Vagina (tissue), 2 donors: ENCODE measurements around the gene AMIGO1. TPM values are rescaled to one million over a fixed set of nuclear protein-coding genes. Genes with fewer than 3 reads are reported as not detected.

Experiments used
- DNase-seq, 2 donors: peaks; one replicate each; pipeline ENCODE4 v3.0.0-alpha.2; 2017; ENCODE audit errors: extremely low spot score in 2 of 2
- H3K27ac ChIP-seq: fragments of 200-600 bp; sonication (generic); one replicate; pipeline ENCODE4 v1.5.1; 2019
- H3K27me3 ChIP-seq: fragments of 200-600 bp; sonication (generic); one replicate; pipeline ENCODE4 v1.5.1; 2019
- H3K36me3 ChIP-seq, 2 donors: fragments of 200-600 bp; sonication (generic); one replicate each; pipeline ENCODE4 v1.5.1; 2017 to 2019
- H3K4me1 ChIP-seq: fragments of 200-600 bp; sonication (generic); one replicate; pipeline ENCODE4 v1.5.1; 2019
- H3K4me3 ChIP-seq, 2 donors: fragments of 200-600 bp; sonication (generic); 1 replicate in 1 of 2; 2 replicates in 1 of 2; pipeline ENCODE4 v1.5.1; 2016 to 2019
- H3K9me3 ChIP-seq: fragments of 200-600 bp; sonication (generic); one replicate; pipeline ENCODE4 v1.5.1; 2019
- CTCF ChIP-seq, 3 experiments: fragments of 450-650 bp in 2 of 3; fragments of 200-600 bp in 1 of 3; sonication (generic) in 1 of 3; IDR thresholded peaks; one replicate each; pipeline ENCODE4 v1.5.1; 2017 to 2019; ENCODE audit warnings: antibody characterized with exemption in 3 of 3, mild to moderate bottlenecking in 2 of 3, moderate library complexity in 2 of 3
- POLR2A ChIP-seq, 2 donors: fragments of 450-650 bp; IDR thresholded peaks; one replicate each; pipeline ENCODE4 v1.6.1; 2017; ENCODE audit warnings: antibody characterized with exemption in 2 of 2, mild to moderate bottlenecking in 2 of 2, moderate library complexity in 2 of 2
- POLR2AphosphoS5 ChIP-seq, 2 donors: sonication (generic); formaldehyde crosslinking; IDR thresholded peaks; one replicate each; pipeline ENCODE4 v1.9.0; 2017; ENCODE audit warnings: antibody characterized with exemption in 2 of 2, mild to moderate bottlenecking in 2 of 2, low read depth in 1 of 2; ENCODE audit not compliant: insufficient read depth in 1 of 2
- intact Hi-C: fragments of 100-400 bp; cut with DNase I; formaldehyde crosslinking; loops from one replicate; pipeline ENCODE4 v1.15.1; 2023
- total RNA-seq: library from RNA; depleted of rRNA; stranded (reverse); fragments of >200 nt; gene quantifications from one replicate; pipeline ENCODE4 v1.2.3, GENCODE V29; 2016

Gene AMIGO1
- total RNA-seq, 1 donor from 2014 or later, result 6.4 TPM

GRCh38 chr1:109547463-109548320, 38.2 kb upstream of the AMIGO1 start:
- Histone ChIP-seq H3K27ac (peak overlapping the region; percentile 96), H3K4me1 (peaks cover 52% of the 10 kb centered on the region), H3K9me3 (no peaks in the 10 kb centered on the region), H3K36me3 (no peaks in the 10 kb centered on the region), H3K27me3 (no peaks in the 10 kb centered on the region), H3K4me3 (peak overlapping the region; percentile 90 to 99)
- intact Hi-C loops, result loop anchor here (2.0 to 10.0 kb wide), 5 partner anchors 77 to 440 kb away; no protein-coding TSS in a partner anchor
- no peak for TF ChIP-seq POLR2A (IDR thresholded peaks at IDR 0.05)
- TF ChIP-seq POLR2AphosphoS5 (IDR thresholded peaks at IDR 0.05; ENCODE audit: insufficient read depth in 1 of 2, low read depth in 1 of 2), result no peak
- TF ChIP-seq CTCF (IDR thresholded peaks at IDR 0.05), result no peak
- DNase-seq, result no peak

- intact Hi-C loops, result loop anchor here (5.0 to 10.0 kb wide), 4 partner anchors 78 to 441 kb away; no protein-coding TSS in a partner anchor
- no peak for DNase-seq
- peak in 1 of 2 donors; percentile 90 for TF ChIP-seq POLR2AphosphoS5 (IDR thresholded peaks at IDR 0.05; ENCODE audit: insufficient read depth in 1 of 2, low read depth in 1 of 2)
- TF ChIP-seq POLR2A (IDR thresholded peaks at IDR 0.05), result no peak
- peak; percentile 88 to 93 (median 92) for TF ChIP-seq CTCF (IDR thresholded peaks at IDR 0.05)
- H3K4me1 ChIP-seq, result peaks cover 40% of the 10 kb centered on the region
- no peaks in the 10 kb centered on the region for H3K9me3 ChIP-seq
- peak overlapping the region; percentile 96 for H3K27ac ChIP-seq
- no peaks in the 10 kb centered on the region for H3K27me3 ChIP-seq
- H3K4me3 ChIP-seq, result peak overlapping the region; percentile 9 to 90
- H3K36me3 ChIP-seq, result no peaks in the 10 kb centered on the region
Observed at GRCh38 chr1:109546311-109547109, 37.0 kb upstream of the AMIGO1 start.

GRCh38 chr1:109543988-109544735, 34.6 kb upstream of the AMIGO1 start:
- peak in 1 of 2 donors; percentile 95 for DNase-seq
- H3K4me3 ChIP-seq, result no peak overlapping the region
- H3K27ac ChIP-seq, result no peak overlapping the region
- no peak for TF ChIP-seq POLR2AphosphoS5 (IDR thresholded peaks at IDR 0.05; ENCODE audit: insufficient read depth in 1 of 2, low read depth in 1 of 2)
- TF ChIP-seq CTCF (IDR thresholded peaks at IDR 0.05), result no peak
- TF ChIP-seq POLR2A (IDR thresholded peaks at IDR 0.05), result no peak
- H3K36me3 ChIP-seq, result no peaks in the 10 kb centered on the region
- H3K27me3 ChIP-seq, result no peaks in the 10 kb centered on the region
- intact Hi-C loops, result loop anchor here (10.0 kb wide), 1 partner anchor 81 kb away; no protein-coding TSS in a partner anchor
- H3K4me1 ChIP-seq, result peaks cover 17% of the 10 kb centered on the region
- H3K9me3 ChIP-seq, result no peaks in the 10 kb centered on the region

GRCh38 chr1:109543283-109543987, 33.9 kb upstream of the AMIGO1 start:
- H3K27me3 ChIP-seq, result no peaks in the 10 kb centered on the region
- intact Hi-C loops, result loop anchor here (10.0 kb wide), 1 partner anchor 81 kb away; no protein-coding TSS in a partner anchor
- no peak for DNase-seq
- TF ChIP-seq CTCF (IDR thresholded peaks at IDR 0.05), result no peak
- no peak for TF ChIP-seq POLR2A (IDR thresholded peaks at IDR 0.05)
- TF ChIP-seq POLR2AphosphoS5 (IDR thresholded peaks at IDR 0.05; ENCODE audit: insufficient read depth in 1 of 2, low read depth in 1 of 2), result no peak
- no peak overlapping the region for H3K27ac ChIP-seq
- no peaks in the 10 kb centered on the region for H3K9me3 ChIP-seq
- H3K4me3 ChIP-seq, result no peak overlapping the region
- no peaks in the 10 kb centered on the region for H3K36me3 ChIP-seq
- H3K4me1 ChIP-seq, result peaks cover 15% of the 10 kb centered on the region
